ENCODE data around the gene KRTAP4-1.
"Not testable (repeated sequence)": the region's sequence is repeated elsewhere in the genome, so short reads cannot be mapped to it uniquely, and the experiment has no call there.

KRTAP4-1 gene

DNA sequence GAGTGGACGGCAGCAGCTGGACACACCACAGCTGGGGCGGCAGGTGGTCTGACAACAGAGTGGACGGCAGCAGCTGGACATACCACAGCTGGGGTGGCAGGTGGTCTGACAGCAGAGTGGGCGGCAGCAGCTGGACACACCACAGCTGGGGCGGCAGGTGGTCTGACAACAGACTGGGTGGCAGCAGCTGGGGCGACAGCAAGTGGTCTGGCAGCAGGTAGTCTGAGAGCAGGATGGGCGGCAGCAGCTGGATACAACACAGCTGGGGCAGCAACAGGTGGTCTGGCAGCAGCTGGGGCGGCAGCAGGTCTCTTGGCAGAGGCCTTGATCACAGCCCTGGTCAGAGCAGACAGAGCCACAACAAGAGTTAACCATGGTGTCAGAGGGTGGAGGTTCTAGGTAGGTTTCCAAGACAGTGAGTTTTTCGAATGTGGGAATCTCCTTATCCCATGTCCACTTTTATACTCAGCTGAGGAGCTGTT is at the start of gene KRTAP4-1:
KRTAP4-1 (minus strand) TSS at position 432 of the 482 bp plus-strand sequence; CDS start at position 375, 57 bp downstream.
- DNase-seq, result no peak

DNA sequence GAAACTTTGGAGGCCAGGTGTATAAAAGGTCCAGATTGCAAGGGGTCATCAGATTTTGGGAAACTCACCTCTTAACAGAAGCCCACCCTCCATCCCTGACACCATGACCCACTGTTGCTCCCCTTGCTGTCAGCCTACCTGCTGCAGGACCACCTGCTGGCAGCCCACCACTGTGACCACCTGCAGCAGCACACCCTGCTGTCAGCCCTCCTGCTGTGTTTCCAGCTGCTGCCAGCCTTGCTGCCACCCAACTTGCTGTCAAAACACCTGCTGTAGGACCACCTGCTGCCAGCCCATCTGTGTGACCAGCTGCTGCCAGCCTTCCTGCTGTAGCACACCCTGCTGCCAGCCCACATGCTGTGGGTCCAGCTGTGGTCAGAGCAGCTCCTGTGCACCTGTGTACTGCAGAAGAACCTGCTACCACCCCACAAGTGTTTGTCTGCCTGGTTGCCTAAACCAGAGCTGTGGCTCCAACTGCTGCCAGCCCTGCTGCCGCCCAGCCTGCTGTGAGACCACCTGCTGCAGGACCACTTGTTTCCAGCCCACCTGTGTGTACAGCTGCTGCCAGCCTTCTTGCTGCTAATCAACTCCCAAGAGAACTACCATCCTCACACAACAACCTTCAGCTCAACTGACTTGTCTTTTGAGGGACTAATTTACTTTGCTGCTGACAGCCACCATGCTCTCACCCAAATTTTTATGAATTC is 47.8 kb upstream of the KRTAP4-1 start, which contains the start of gene KRTAP9-3:
KRTAP9-3 (plus strand) TSS at position 51 of the 707 bp plus-strand sequence; CDS start at position 104, 53 bp downstream.
- not testable (repeated sequence) for DNase-seq

GRCh38 chr17:41231731-41232130 is 47.0 kb upstream of the KRTAP4-1 start:
- no peak for DNase-seq

- DNase-seq, result no peak
These were observed 45.4 kb upstream of the KRTAP4-1 start for GRCh38 chr17:41230094-41230493.

GRCh38 chr17:41226598-41227095 is 41.9 kb upstream of the KRTAP4-1 start, which contains the start of gene KRTAP9-2:
Gene KRTAP9-2, plus strand, starts transcription at chr17:41226648. Its CDS starts 7 bp downstream, at chr17:41226655.
- not testable (repeated sequence) for DNase-seq

- DNase-seq, result no peak
These were observed 41.3 kb upstream of the KRTAP4-1 start for GRCh38 chr17:41226051-41226450.

DNA sequence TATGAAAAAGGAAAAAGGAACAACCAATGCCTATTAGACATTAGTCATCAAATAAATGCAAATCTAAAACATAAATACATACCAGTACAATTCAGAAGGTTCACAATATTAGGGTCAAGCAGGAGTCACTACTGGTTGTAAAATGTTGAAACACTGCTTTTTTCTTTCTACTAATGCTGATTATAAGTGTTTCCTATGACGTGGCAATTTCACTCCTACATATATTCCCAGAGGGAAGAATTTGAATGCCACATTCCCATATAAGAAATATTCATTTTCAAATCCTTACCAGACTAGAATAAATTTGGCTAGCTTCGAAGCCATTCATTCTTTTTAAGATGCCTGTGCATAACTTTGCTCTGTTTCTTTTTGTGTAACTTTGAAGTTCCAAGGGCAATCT is 39.1 kb upstream of the KRTAP4-1 start:
- DNase-seq, result no peak

DNA sequence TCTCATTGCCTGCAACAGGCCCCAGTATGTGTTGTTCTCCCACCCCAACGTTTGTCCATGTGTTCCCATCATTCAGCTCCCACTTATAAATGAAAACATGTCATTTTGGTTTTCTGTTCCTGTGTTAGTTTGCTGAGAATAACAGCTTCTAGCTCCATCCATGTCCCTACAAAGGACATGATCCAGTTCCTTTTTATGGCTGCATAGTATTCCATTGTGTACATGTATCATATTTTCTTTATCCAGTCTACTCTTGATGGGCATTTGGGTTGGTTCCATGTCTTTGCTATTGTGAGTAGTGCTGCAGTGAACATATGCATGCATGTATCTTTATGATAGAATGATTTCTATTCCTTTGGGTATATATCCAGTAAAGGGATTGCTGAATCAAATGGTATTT is 31.0 kb upstream of the KRTAP4-1 start:
- no peak for DNase-seq

DNA sequence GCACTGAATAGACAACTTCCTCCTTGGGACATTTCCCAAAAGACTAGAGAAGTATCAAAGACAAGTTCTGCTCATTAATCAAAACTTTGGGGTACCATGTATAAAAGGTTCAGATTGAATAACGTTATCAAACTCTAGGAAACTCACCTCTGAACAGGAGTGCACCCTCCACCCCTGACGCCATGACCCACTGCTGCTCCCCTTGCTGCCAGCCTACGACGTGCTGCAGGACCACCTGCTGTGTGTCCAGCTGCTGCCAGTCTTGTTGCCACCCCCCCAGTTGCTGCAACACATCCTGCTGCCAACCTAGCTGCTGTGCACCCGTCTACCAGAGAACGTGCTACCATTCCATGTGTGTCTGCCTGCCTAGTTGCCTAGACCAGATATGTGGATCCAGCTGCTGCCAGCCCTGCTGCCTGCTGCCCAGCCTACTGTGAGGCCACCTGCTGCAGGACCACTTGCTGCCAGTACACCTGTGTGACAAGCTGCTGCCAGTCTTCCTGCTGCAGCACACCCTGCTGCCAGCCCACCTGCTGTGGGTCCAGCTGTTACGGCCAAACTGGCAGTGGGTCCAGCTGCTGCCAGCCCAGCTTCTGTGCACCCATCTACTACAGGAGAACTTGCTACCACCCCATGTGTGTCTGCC is 27.9 kb upstream of the KRTAP4-1 start:
- DNase-seq, result no peak

DNA sequence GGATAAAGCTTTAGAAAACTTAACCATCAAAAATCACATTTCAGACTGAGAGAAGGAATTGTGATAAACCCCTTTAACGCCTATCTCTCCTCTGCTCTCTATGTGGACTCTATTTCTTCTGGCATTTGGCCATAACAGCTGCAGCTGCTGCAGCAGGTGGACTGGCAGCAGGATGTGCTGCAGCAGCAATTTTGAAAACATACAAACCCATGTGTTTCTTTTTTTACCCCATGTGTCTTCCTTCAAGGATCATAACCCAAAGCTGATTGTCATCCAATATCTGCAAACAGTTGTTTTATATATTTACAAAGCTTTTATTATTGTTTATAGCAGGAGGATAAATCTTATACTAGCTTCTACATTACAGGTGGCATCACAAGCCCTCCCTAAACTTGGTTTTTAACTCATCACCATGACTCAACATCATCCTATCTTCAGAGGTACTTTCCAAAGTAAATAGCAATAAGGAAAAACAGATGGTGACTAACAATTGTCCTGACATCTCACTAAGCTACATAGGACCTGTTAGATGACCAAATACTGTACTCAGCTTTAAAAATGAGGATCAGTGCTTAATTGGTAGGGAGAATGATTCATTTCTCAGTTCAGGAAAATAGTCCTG is 27.2 kb upstream of the KRTAP4-1 start:
- DNase-seq, result no peak

DNA sequence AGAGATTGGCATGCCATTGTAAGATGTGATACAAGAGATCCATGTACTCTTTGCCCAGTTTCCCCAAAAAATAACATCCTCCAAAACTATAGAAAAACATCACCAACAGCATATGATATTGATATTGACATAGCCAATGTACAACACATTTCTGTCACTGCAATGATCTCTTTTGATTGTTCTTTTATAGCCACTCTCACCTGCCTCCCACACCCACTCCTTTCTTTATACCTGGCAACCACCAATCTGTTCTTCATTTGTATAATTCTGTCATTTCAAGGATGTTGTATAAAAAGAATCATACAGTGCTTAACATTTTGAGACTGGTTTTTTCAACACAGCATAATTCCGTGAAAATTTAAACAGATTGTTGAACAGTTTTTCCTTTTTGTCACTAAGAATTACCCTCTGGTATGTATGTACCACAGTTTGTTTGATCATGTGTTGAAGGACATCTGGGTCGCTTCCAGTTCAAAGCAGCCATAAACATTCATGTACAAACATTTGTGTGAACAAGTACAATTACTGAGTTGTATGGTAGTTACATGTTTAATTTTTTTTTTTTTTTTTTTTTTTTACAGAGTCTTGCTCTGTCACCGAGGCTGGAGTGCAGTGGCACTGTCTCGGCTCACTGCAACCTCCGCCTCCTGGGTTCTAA is 14.8 kb upstream of the KRTAP4-1 start:
- DNase-seq, result no peak

DNA sequence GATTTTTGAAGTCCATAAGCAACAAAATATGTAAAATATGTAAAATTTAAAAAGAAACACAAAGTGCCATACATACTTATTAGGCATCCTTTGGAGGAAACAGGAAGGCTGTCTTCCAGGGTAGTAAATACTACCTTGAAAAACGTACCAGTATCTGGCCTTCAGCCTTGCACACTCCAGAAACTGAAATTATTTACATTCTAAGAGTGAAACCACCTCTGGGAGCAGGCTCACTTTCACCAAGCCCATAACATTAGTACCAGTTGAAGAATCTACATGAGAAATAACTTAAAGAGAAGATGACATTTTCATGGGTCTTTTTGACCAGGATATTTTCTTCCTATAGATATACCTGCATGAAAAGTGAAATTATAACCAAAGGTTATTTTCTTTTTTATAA is 11.4 kb upstream of the KRTAP4-1 start:
- DNase-seq, result no peak

GRCh38 chr17:41190328-41190727 is 5.6 kb upstream of the KRTAP4-1 start:
- no peak for DNase-seq

- not testable (repeated sequence) for DNase-seq
These were observed 5.2 kb upstream of the KRTAP4-1 start, which contains the start of gene KRTAP9-1 for GRCh38 chr17:41189837-41190318. Gene KRTAP9-1, plus strand, starts transcription at chr17:41189887. Its CDS starts 0 bp downstream, at chr17:41189887.

DNA sequence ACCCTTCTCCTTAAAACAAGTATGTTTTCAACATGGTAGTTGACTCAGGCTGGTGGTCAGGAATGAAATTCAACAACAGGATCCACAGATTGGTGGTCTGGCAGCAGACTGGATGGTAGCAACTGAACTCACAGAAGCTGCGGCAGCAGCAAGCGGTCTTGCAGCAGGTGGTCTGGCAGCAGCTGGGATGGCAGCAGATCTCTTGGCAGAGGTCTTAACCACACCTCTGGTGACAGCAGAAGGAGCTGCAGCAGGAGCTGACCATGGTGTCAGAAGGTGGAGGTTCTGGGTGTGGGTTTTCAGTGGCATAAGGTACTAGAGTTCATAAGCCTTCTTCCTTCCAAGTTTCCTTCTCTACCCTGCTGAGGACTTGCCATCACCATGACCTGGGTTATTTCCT is 2.2 kb upstream of the KRTAP4-1 start:
- DNase-seq, result no peak

DNA sequence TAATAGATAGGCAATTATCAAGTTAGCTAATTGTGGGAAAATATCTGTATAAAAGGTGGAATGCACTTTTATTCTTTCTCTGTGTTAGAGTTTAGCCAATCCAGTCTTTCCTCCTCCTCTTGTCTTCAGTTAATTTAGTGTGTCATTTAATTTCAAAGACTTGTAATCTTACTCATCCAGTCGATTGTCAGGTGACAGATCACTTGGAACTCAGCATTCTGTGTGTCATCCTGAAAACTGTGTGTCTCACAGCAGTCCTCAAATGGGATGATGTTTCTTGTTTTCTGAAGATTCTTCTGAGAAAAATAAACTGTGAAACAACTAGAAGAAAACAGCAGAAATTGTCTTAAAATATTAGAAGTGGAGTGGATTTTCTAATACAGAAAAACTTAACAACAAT is 290 bp upstream of the KRTAP4-1 start:
- DNase-seq, result no peak

DNA sequence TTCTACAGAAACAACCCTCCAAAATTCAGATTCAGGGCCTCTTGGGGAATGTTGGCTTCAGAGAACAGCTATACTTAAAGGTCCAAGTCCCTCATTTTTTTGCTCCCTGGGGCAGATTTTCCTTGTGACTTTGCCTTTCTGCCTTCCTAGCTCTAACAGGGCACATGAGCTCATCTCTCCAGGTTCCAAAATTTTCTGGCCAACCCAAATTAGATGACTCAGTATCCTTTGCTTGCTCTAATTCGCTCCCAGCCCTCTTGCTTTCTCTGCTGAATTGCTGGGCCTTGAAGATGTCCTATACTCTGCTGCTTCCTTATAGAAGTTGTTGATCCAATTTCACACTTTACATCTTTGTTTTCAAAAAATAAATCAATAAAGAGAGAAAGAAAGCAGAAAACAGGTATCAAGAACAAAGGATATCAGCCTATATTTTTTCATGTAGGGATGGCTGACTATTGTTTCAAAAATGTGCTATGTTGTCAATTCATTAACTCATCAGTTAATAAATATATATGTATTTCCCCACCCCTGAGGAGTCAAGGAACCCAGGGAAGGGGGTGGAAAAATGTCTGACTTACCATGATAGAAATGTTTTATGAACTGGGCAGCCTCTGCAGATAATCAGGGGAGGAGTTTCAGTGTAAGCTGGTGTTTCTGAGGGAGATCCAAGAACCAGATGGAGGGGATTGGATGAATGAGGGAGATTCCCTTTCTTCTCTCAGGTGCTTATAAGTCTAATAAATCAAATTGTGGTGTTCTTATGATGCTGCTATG is 5.7 kb downstream of the KRTAP4-1 start:
- DNase-seq, result no peak

DNA sequence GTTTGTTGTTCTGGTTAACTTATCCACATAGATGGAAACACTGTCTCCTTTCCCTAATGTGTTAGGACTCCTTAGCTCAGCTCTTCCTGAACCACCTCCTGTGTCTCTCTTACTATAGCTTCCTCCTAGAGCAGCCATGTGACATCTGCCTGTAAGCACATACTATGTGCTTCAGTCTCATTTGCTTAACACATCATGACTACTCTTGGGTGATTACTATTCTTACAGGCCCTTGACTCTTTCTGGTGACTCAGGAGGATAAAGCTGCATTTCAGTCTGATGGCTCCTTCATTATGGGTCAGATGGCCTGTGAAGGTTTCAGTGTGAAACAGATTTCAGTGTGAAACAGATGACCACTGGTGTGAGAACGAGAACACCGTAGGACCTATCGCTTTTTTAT is 6.4 kb downstream of the KRTAP4-1 start:
- no peak for DNase-seq

GRCh38 chr17:41177727-41178271 is 6.9 kb downstream of the KRTAP4-1 start, which contains the start of gene KRTAP4-2:
Gene KRTAP4-2, minus strand, starts transcription at chr17:41178221. Its CDS starts 57 bp downstream, at chr17:41178164.
- no peak for DNase-seq

DNA sequence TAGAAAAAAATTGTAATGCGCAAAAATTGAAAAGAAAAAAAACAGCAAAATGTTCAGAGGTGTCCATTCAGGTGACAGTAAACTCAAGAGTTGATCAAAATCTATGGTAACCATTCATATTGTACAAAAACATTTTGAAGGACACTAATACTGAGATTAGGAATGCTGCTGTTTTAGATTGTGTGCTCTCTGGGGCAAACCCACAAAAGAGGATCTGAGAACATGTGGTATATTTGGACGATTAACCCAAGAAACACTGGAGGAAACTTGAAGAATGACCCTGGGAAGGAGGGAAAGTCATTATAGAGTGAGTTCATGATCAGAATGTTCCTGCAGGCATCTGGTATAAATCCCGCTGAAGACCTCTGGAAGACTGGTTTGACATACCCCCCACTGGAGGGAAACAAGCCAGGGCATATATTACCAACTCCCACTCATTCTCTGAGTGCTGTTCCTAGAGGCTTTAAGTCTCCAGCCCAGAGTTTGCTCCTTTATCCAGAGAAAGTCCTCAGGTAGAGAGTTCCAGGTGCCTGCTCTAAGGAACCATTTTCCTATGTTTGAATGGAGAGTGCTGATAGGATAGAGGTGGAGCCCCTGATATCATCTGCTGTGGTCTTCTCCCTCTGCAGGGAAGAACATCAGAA is 7.8 kb downstream of the KRTAP4-1 start:
- DNase-seq, result no peak

GRCh38 chr17:41171886-41172285 is 12.8 kb downstream of the KRTAP4-1 start:
- DNase-seq, result no peak

All from OCI-M1 (cell line).